AG04450 (cell line): ENCODE data around the gene PPFIBP2. TPM values are rescaled to one million over a fixed set of nuclear protein-coding genes. Genes with fewer than 3 reads are reported as not detected.

Experiments used
- CTCF ChIA-PET: fragments of 300-600, 350-600 bp; formaldehyde crosslinking; extraction: SDS; loops from one replicate; lab custom pipeline; 2022; ENCODE audit warnings: antibody characterized with exemption, inconsistent platforms; lab: Charles Lee
- POLR2A ChIA-PET: fragments of 350-600 bp; formaldehyde crosslinking; extraction: SDS; loops from one replicate; lab custom pipeline; 2021; ENCODE audit warnings: antibody characterized with exemption, inconsistent platforms; lab: Yijun Ruan, JAX
- DNase-seq: peaks from one replicate; pipeline ENCODE4 v3.0.0-alpha.2; 2011; ENCODE audit warnings: low read depth, low spot score
- H3K27ac ChIP-seq: one replicate; pipeline ENCODE4 v1.5.1; 2012; ENCODE audit warnings: low read depth, low read length, control low read depth
- H3K27me3 ChIP-seq: one replicate; pipeline ENCODE4 v1.6.0; 2012; ENCODE audit warnings: low read length; ENCODE audit not compliant: control insufficient read depth, insufficient read depth
- H3K4me3 ChIP-seq: 2 replicates; pipeline ENCODE4 v1.5.1; 2011; ENCODE audit warnings: mild to moderate bottlenecking, low read depth, low read length, control low read depth
- H3K9me3 ChIP-seq: 2 replicates; pipeline ENCODE4 v1.5.1; 2012; ENCODE audit warnings: low read length; ENCODE audit not compliant: control insufficient read depth, insufficient read depth
- polyA plus RNA-seq: library from polyadenylated mRNA; depleted of rRNA; stranded (reverse); fragments of >200 nt; gene quantifications from 2 replicates; pipeline ENCODE4 v1.2.3, GENCODE V29; 2011
- TF ChIP-seq, protein P1 (sequence below): IDR thresholded peaks from 2 replicates; pipeline ENCODE4 v1.5.1; 2011; ENCODE audit warnings: low read depth, low read length, control low read depth, inconsistent platforms

The PPFIBP2 gene
- polyA plus RNA-seq, 1 experiment, result 4.1 TPM

DNA sequence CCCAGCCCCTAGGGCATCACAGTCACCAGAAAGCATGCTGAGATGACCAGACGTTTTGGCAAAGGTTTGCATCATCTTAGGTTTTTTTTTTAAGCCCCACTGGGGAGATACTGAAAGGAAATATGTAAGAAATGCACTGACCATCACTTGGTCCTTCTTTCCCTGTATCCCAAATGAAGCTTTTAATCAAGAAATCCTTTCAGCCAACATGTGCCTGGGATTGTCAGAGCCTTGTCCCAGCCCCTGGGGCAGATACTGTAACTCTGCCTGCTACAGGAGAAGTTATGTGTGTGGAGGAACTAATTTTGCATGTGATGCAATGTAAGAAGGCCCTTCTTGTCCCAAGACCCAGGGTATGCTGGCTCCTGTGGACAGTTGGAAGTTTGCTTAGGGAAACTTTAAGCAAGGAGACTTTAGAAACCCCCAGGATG, 65.6 kb downstream of the PPFIBP2 start:
- ChIA-PET POLR2A (no interaction called here), CTCF (interaction anchor here (1.7 to 6.4 kb wide), 2 partner anchors 8 to 86 kb away, joined by 5 to 47 read pairs; no protein-coding TSS in a partner anchor)
- Histone ChIP-seq H3K27me3 (no peaks in the 10 kb centered on the region), H3K9me3 (no peaks in the 10 kb centered on the region), H3K27ac (peak overlapping the region; percentile 59), H3K4me3 (no peak overlapping the region)
- TF ChIP-seq, protein P1, sequence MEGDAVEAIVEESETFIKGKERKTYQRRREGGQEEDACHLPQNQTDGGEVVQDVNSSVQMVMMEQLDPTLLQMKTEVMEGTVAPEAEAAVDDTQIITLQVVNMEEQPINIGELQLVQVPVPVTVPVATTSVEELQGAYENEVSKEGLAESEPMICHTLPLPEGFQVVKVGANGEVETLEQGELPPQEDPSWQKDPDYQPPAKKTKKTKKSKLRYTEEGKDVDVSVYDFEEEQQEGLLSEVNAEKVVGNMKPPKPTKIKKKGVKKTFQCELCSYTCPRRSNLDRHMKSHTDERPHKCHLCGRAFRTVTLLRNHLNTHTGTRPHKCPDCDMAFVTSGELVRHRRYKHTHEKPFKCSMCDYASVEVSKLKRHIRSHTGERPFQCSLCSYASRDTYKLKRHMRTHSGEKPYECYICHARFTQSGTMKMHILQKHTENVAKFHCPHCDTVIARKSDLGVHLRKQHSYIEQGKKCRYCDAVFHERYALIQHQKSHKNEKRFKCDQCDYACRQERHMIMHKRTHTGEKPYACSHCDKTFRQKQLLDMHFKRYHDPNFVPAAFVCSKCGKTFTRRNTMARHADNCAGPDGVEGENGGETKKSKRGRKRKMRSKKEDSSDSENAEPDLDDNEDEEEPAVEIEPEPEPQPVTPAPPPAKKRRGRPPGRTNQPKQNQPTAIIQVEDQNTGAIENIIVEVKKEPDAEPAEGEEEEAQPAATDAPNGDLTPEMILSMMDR, result no peak
- no peak for DNase-seq

GRCh38 chr11:7581021-7581590, 67.3 kb downstream of the PPFIBP2 start:
- no peaks in the 10 kb centered on the region for H3K27me3 ChIP-seq

GRCh38 chr11:7582338-7582985, 68.7 kb downstream of the PPFIBP2 start:
- ChIA-PET CTCF (interaction anchor here (1.1 to 6.4 kb wide), 4 partner anchors 11 to 106 kb away, joined by 3 to 47 read pairs (median 6); no protein-coding TSS in a partner anchor), POLR2A (no interaction called here)
- no peaks in the 10 kb centered on the region for H3K27me3 ChIP-seq
- H3K4me3 ChIP-seq, result no peak overlapping the region
- no peak overlapping the region for H3K27ac ChIP-seq
- TF ChIP-seq, protein P1, result no peak
- H3K9me3 ChIP-seq, result no peaks in the 10 kb centered on the region
- no peak for DNase-seq

More at GRCh38 chr11:7581021-7581590, 67.3 kb downstream of the PPFIBP2 start:
- TF ChIP-seq, protein P1, result no peak
- Histone ChIP-seq H3K9me3 (no peaks in the 10 kb centered on the region), H3K27ac (no peak overlapping the region), H3K4me3 (no peak overlapping the region)
- ChIA-PET CTCF (interaction anchor here (0.6 to 6.4 kb wide), 3 partner anchors 10 to 107 kb away, joined by 4 to 47 read pairs (median 4); no protein-coding TSS in a partner anchor), POLR2A (no interaction called here)
- DNase-seq, result no peak

DNA sequence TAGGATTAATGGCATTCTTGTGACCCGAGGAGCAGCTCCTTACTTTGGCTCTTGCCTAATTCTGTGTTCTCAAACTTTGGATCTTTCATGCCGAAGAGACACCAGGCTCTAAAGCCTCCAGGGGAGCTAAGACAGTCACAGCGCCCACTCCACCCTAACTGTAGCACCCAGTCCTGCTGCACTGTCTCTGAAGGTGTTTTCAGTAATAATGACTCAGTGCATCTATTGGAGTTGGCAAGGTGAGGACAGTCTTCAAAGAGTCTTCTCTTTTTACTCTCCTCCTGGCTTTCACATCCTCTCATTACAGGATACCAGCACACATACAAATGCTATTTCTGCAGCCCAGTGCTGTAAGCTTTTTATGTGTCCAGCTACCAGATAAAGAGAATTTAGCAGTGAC, 69.4 kb downstream of the PPFIBP2 start:
- ChIA-PET CTCF (interaction anchor here (1.1 to 6.4 kb wide), 4 partner anchors 12 to 105 kb away, joined by 3 to 47 read pairs (median 6); no protein-coding TSS in a partner anchor), POLR2A (no interaction called here)
- TF ChIP-seq, protein P1, result no peak
- no peak overlapping the region for H3K27ac ChIP-seq
- H3K9me3 ChIP-seq, result no peaks in the 10 kb centered on the region
- H3K4me3 ChIP-seq, result no peak overlapping the region
- DNase-seq, result no peak
- H3K27me3 ChIP-seq, result no peaks in the 10 kb centered on the region

- CTCF ChIA-PET, result interaction anchor here (0.5 to 6.4 kb wide), 5 partner anchors 14 to 105 kb away, joined by 3 to 47 read pairs (median 4); no protein-coding TSS in a partner anchor
Measured at GRCh38 chr11:7584910-7585309, 71.1 kb downstream of the PPFIBP2 start.

More at GRCh38 chr11:7584910-7585309, 71.1 kb downstream of the PPFIBP2 start:
- POLR2A ChIA-PET, result no interaction called here
- Histone ChIP-seq H3K27me3 (no peaks in the 10 kb centered on the region), H3K9me3 (no peaks in the 10 kb centered on the region), H3K4me3 (no peak overlapping the region), H3K27ac (no peak overlapping the region)
- no peak for DNase-seq
- TF ChIP-seq, protein P1, result no peak
